RWPE2 (cell line): ENCODE measurements around the gene CITED4.
A peak's percentile ranks its signal among the peaks of the same experiment; 100 is the strongest.

ENCODE experiments used
- ATAC-seq: fragments of 200-7000 bp; cut with Tn5 transposase; 3 replicates; pipeline ENCODE4 v1.9.1; 2021; ENCODE audit warnings: low read depth
- DNase-seq: peaks from one replicate; pipeline ENCODE4 v3.0.0-alpha.2; 2020; ENCODE audit warnings: low spot score
- H3K27ac ChIP-seq: fragments of 450-650 bp; 2 replicates; pipeline ENCODE4 v1.5.1; 2017; ENCODE audit warnings: mild to moderate bottlenecking; ENCODE audit not compliant: poor library complexity, severe bottlenecking
- H3K27me3 ChIP-seq: fragments of 250-450 bp; sonication (Bioruptor Pico); 2 replicates; pipeline ENCODE4 v1.5.1; 2021; ENCODE audit warnings: mild to moderate bottlenecking, moderate library complexity; ENCODE audit not compliant: insufficient read depth, poor library complexity, severe bottlenecking
- H3K36me3 ChIP-seq: fragments of 250-450 bp; sonication (Bioruptor Pico); 2 replicates; pipeline ENCODE4 v1.5.1; 2020; ENCODE audit warnings: low read depth, mild to moderate bottlenecking, moderate library complexity
- H3K4me1 ChIP-seq: fragments of 250-450 bp; sonication (Bioruptor Pico); 2 replicates; pipeline ENCODE4 v1.5.1; 2021; ENCODE audit warnings: mild to moderate bottlenecking, moderate library complexity; ENCODE audit not compliant: insufficient read depth, poor library complexity, severe bottlenecking
- H3K4me3 ChIP-seq: fragments of 250-450 bp; sonication (Bioruptor Pico); 2 replicates; pipeline ENCODE4 v1.5.1; 2021; ENCODE audit warnings: mild to moderate bottlenecking, moderate library complexity; ENCODE audit not compliant: severe bottlenecking
- H3K9me3 ChIP-seq: fragments of 250-450 bp; sonication (Bioruptor Pico); 2 replicates; pipeline ENCODE4 v1.5.1; 2021; ENCODE audit warnings: mild to moderate bottlenecking, moderate library complexity; ENCODE audit not compliant: severe bottlenecking
- CTCF ChIP-seq: fragments of 450-650 bp; IDR thresholded peaks from one replicate; pipeline ENCODE4 v1.5.1; 2017; ENCODE audit warnings: mild to moderate bottlenecking, moderate library complexity; ENCODE audit not compliant: poor library complexity, severe bottlenecking

Gene CITED4

GRCh38 chr1:40853885-40854170, 8.3 kb downstream of the CITED4 start:
- ATAC-seq (no peak), DNase-seq (no peak)
- Histone ChIP-seq H3K27ac (no peak overlapping the region), H3K4me3 (no peak overlapping the region), H3K9me3 (no peaks in the 10 kb centered on the region), H3K36me3 (no peaks in the 10 kb centered on the region), H3K27me3 (no peaks in the 10 kb centered on the region), H3K4me1 (peaks cover 6% of the 10 kb centered on the region)
- no peak for TF ChIP-seq CTCF

- no peak for TF ChIP-seq CTCF
- DNase-seq (no peak), ATAC-seq (peak; percentile 44; the same call in 2 of the 3 replicates)
- Histone ChIP-seq H3K36me3 (no peaks in the 10 kb centered on the region), H3K9me3 (no peaks in the 10 kb centered on the region), H3K27ac (no peak overlapping the region), H3K27me3 (no peaks in the 10 kb centered on the region), H3K4me1 (peaks cover 6% of the 10 kb centered on the region), H3K4me3 (no peak overlapping the region)
Observed at GRCh38 chr1:40853113-40853884, 8.9 kb downstream of the CITED4 start.

- Histone ChIP-seq H3K36me3 (no peaks in the 10 kb centered on the region), H3K9me3 (no peaks in the 10 kb centered on the region), H3K4me3 (no peak overlapping the region), H3K4me1 (peaks cover 6% of the 10 kb centered on the region), H3K27ac (no peak overlapping the region), H3K27me3 (no peaks in the 10 kb centered on the region)
- DNase-seq (no peak), ATAC-seq (no peak)
- no peak for TF ChIP-seq CTCF
Observed at GRCh38 chr1:40851643-40852042, 10.5 kb downstream of the CITED4 start.

- Histone ChIP-seq H3K36me3 (no peaks in the 10 kb centered on the region), H3K4me3 (no peak overlapping the region), H3K27me3 (no peaks in the 10 kb centered on the region), H3K27ac (no peak overlapping the region), H3K9me3 (no peaks in the 10 kb centered on the region), H3K4me1 (peaks cover 6% of the 10 kb centered on the region)
- peak; percentile 89 for TF ChIP-seq CTCF
- ATAC-seq = peak; percentile 67; the same call in 2 of the 3 replicates
- no peak for DNase-seq
Observed at GRCh38 chr1:40849801-40850592, 12.2 kb downstream of the CITED4 start.
